SU-DHL-6 (cell line): Measurements from ENCODE around the gene MYO1D.

Experiments used
- H2AFZ ChIP-seq: fragments of 200-600 bp; sonication (generic); 2 replicates; pipeline ENCODE4 v1.6.1; 2014; ENCODE audit warnings: low read depth, mild to moderate bottlenecking, moderate library complexity, mixed read lengths, antibody characterized with exemption, low read length; ENCODE audit not compliant: severe bottlenecking
- H3F3A ChIP-seq: fragments of 200-600 bp; shearing (Covaris generic); 2 replicates; pipeline ENCODE4 v1.6.0; 2016; ENCODE audit warnings: antibody characterized with exemption, mild to moderate bottlenecking; ENCODE audit not compliant: insufficient read depth
- H3K27ac ChIP-seq: fragments of 200-600 bp; sonication (generic); 2 replicates; pipeline ENCODE4 v1.5.1; 2016; ENCODE audit warnings: low read depth, mild to moderate bottlenecking, low read length, moderate library complexity, mixed read lengths
- H3K27me3 ChIP-seq: fragments of 200-600 bp; sonication (generic), shearing (Covaris generic); 2 replicates; pipeline ENCODE4 v1.6.0; 2014; ENCODE audit warnings: mild to moderate bottlenecking, low read length
- H3K36me3 ChIP-seq: fragments of 200-600 bp; sonication (generic); 2 replicates; pipeline ENCODE4 v1.6.1; 2014; ENCODE audit warnings: mild to moderate bottlenecking, low read length, mixed read lengths
- H3K4me2 ChIP-seq: fragments of 300-600, 200-600 bp; shearing (Covaris generic), sonication (generic); 2 replicates; pipeline ENCODE4 v1.6.0; 2014; ENCODE audit warnings: low read length, low read depth, mild to moderate bottlenecking; ENCODE audit not compliant: poor library complexity, severe bottlenecking
- H3K4me3 ChIP-seq: fragments of 200-600 bp; sonication (generic); 2 replicates; pipeline ENCODE4 v1.5.1; 2014; ENCODE audit warnings: antibody characterized with exemption, low read length, mild to moderate bottlenecking, mixed read lengths; ENCODE audit not compliant: insufficient read depth, poor library complexity, severe bottlenecking
- H3K79me2 ChIP-seq: fragments of 200-600 bp; sonication (generic); 2 replicates; pipeline ENCODE4 v1.6.1; 2014; ENCODE audit warnings: mild to moderate bottlenecking, low read length, moderate library complexity; ENCODE audit not compliant: insufficient read depth
- H3K9ac ChIP-seq: fragments of 200-600 bp; sonication (generic); 2 replicates; pipeline ENCODE4 v1.7.0; 2014; ENCODE audit warnings: mild to moderate bottlenecking, low read length
- H3K9me2 ChIP-seq: fragments of 200-600 bp; sonication (generic); replicated peaks from 2 replicates; pipeline ENCODE4 v1.6.1; 2014; ENCODE audit warnings: low read length; ENCODE audit not compliant: insufficient read depth
- H3K9me3 ChIP-seq: fragments of 200-600 bp; sonication (generic); 2 replicates; pipeline ENCODE4 v1.6.1; 2014; ENCODE audit warnings: low read length, mixed read lengths; ENCODE audit not compliant: insufficient read depth
- H4K20me1 ChIP-seq: fragments of 200-600 bp; sonication (generic); 2 replicates; pipeline ENCODE4 v1.6.1; 2014; ENCODE audit warnings: low read depth, mild to moderate bottlenecking, antibody characterized with exemption, low read length, moderate library complexity, mixed read lengths
- EZH2phosphoT487 ChIP-seq: fragments of 200-600 bp; sonication (generic), shearing (Covaris generic); conservative IDR thresholded peaks from 2 replicates; pipeline ENCODE4 v1.6.1; 2018; ENCODE audit warnings: mild to moderate bottlenecking, antibody characterized with exemption, low read length, moderate library complexity, mixed read lengths
- TF ChIP-seq, protein P1 (sequence below): fragments of 200-600 bp; sonication (generic); IDR thresholded peaks from one replicate; pipeline ENCODE4 v1.5.1; 2017; ENCODE audit warnings: antibody characterized with exemption, mild to moderate bottlenecking, low read length, moderate library complexity; ENCODE audit not compliant: insufficient read depth, poor library complexity, severe bottlenecking

MYO1D gene

DNA sequence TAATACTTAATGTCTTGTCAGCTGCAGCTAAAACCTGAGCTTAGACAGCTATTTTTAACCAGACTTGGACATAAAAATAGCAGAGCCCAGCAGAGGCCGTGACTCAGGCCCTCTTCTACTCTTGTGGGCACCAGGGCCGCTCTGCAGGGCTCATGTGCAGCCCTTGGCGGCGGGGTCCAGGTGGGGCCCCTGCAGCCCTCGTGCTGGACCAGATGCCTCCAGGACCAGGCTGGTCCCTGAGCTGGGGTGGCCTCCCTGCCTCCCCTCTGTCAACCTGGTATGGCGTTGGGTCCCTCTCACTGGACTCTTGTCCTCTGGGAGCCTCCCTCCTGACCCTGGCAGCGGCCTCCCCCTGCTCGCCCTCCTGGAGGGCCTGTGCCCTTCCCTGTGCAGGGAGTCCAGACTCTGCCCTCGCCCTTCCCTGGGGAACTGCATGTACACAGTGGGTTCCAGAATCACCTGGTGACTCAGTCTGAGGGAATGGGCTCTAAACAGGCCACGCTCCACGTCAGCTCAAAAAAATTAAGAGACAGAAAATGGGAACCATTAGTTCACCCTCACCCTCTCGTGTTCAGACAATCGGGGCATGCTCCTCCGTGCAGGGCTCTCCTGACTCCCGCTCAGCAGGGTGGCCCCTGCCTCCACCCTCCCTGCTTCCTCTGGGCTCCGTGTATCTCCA, 380.4 kb downstream of the MYO1D start:
- Histone ChIP-seq H3K27me3 (no peaks in the 10 kb centered on the region), H3F3A (no peaks in the 10 kb centered on the region), H2AFZ (no peak overlapping the region), H3K79me2 (no peaks in the 10 kb centered on the region), H3K9ac (no peak overlapping the region), H4K20me1 (no peaks in the 10 kb centered on the region), H3K27ac (no peak overlapping the region), H3K9me2 (no peaks in the 10 kb centered on the region), H3K4me3 (no peak overlapping the region), H3K4me2 (no peak overlapping the region), H3K9me3 (no peaks in the 10 kb centered on the region), H3K36me3 (no peaks in the 10 kb centered on the region)
- TF ChIP-seq, protein P1, sequence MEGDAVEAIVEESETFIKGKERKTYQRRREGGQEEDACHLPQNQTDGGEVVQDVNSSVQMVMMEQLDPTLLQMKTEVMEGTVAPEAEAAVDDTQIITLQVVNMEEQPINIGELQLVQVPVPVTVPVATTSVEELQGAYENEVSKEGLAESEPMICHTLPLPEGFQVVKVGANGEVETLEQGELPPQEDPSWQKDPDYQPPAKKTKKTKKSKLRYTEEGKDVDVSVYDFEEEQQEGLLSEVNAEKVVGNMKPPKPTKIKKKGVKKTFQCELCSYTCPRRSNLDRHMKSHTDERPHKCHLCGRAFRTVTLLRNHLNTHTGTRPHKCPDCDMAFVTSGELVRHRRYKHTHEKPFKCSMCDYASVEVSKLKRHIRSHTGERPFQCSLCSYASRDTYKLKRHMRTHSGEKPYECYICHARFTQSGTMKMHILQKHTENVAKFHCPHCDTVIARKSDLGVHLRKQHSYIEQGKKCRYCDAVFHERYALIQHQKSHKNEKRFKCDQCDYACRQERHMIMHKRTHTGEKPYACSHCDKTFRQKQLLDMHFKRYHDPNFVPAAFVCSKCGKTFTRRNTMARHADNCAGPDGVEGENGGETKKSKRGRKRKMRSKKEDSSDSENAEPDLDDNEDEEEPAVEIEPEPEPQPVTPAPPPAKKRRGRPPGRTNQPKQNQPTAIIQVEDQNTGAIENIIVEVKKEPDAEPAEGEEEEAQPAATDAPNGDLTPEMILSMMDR = no peak
- no peak for TF ChIP-seq EZH2phosphoT487

DNA sequence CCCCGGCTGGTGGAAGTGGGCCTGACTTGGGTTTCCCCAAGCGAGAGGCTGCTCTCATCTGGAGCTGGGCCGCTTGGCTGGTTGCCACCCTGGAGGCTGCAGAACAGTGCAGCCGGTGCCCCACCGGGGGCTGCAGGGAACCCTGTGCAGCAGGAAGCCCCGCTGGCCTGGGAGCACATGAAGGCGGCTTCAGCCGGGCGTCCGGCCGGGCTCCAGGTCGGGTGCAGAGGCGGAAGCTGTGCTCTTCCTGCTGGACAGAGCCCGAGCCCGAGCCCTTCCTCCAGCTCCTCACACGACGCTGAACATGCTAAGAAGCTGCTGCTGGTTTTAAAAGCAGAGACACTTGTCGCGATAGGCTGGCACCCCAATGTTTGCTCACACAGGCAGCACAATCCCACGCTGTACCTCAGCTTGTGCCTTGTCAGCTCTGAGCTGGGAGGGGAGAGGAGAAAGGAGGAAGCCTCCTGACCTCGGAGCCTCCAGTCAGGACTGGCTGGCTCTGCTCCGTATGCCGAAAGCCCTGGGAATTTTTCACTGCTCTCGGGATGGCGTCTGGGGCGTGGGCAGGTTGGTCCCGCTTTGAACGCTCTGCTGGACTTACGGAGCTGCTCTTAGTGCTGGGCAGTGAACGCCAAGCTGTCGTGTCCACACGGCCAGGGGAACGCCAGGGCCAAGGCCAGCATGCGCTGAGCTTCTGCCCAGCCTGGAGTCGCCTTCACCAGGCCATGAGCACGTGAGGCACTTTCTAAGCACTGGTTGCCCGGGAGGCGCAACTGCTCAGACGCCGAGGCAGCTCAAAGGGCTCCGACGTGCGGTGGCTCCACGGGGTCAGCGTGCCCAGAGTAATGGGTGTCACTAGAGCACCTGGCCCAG, 381.3 kb downstream of the MYO1D start:
- Histone ChIP-seq H2AFZ (no peak overlapping the region), H3K79me2 (no peaks in the 10 kb centered on the region), H3F3A (0 out of 2 replicates have a peak, but pooled peaks cover 1% of the 10 kb centered on the region), H3K4me3 (no peak overlapping the region), H3K9ac (no peak overlapping the region), H3K4me2 (no peak overlapping the region), H3K9me2 (no peaks in the 10 kb centered on the region), H3K9me3 (no peaks in the 10 kb centered on the region), H3K36me3 (no peaks in the 10 kb centered on the region), H4K20me1 (no peaks in the 10 kb centered on the region), H3K27me3 (no peaks in the 10 kb centered on the region), H3K27ac (no peak overlapping the region)
- TF ChIP-seq, protein P1 = no peak
- no peak for TF ChIP-seq EZH2phosphoT487

DNA sequence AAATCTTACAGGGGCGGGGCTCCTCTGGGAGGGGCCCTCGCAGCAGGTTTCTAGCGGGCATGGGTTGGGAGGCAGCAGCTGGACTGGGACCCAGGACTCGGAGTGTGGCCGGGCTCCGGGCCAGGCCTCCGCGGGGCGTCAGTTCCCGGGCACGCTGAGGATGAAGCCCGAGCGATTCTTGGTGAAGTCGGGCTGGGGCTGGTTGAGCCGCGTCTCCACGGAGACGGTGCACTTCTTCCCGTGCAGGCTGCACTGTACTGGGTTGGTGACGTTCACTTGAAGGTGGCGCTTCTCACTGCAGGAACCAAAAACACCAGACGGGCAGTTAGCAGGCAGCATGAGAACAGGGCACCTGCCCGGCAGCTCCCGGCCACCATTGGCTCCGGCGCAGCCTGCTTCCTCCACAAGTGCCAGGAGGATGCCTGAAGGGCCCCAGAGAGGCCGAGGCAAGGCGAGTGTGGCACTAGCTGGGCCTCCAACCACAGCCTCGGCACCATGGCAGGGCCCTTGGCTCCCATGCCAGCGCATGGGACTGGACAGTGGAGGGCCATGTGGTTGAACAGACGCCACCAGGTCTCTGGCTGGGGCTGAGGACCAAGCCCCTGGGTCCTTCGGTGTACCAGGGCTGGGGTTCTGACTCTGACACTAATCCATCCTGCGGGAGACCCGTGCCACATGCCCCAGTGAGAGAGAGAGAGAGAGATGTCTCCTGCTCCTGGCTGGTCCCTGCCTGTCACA, 382.1 kb downstream of the MYO1D start:
- H3K27me3 ChIP-seq = no peaks in the 10 kb centered on the region
- no peaks in the 10 kb centered on the region for H4K20me1 ChIP-seq
- H3F3A ChIP-seq = 0 out of 2 replicates have a peak, but pooled peaks cover 3% of the 10 kb centered on the region
- H3K4me2 ChIP-seq = no peak overlapping the region
- H3K9me2 ChIP-seq = no peaks in the 10 kb centered on the region
- TF ChIP-seq EZH2phosphoT487 = no peak
- TF ChIP-seq, protein P1 = no peak
- H3K9me3 ChIP-seq = no peaks in the 10 kb centered on the region
- H2AFZ ChIP-seq = no peak overlapping the region
- H3K4me3 ChIP-seq = no peak overlapping the region
- H3K27ac ChIP-seq = no peak overlapping the region
- H3K79me2 ChIP-seq = no peaks in the 10 kb centered on the region
- H3K9ac ChIP-seq = no peak overlapping the region
- H3K36me3 ChIP-seq = no peaks in the 10 kb centered on the region
